ENCODE measurements around the gene COA6.
"Not testable (repeated sequence)": the region's sequence is repeated elsewhere in the genome, so short reads cannot be mapped to it uniquely, and the experiment has no call there.

COA6 gene, protein sequence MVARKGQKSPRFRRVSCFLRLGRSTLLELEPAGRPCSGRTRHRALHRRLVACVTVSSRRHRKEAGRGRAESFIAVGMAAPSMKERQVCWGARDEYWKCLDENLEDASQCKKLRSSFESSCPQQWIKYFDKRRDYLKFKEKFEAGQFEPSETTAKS

DNA sequence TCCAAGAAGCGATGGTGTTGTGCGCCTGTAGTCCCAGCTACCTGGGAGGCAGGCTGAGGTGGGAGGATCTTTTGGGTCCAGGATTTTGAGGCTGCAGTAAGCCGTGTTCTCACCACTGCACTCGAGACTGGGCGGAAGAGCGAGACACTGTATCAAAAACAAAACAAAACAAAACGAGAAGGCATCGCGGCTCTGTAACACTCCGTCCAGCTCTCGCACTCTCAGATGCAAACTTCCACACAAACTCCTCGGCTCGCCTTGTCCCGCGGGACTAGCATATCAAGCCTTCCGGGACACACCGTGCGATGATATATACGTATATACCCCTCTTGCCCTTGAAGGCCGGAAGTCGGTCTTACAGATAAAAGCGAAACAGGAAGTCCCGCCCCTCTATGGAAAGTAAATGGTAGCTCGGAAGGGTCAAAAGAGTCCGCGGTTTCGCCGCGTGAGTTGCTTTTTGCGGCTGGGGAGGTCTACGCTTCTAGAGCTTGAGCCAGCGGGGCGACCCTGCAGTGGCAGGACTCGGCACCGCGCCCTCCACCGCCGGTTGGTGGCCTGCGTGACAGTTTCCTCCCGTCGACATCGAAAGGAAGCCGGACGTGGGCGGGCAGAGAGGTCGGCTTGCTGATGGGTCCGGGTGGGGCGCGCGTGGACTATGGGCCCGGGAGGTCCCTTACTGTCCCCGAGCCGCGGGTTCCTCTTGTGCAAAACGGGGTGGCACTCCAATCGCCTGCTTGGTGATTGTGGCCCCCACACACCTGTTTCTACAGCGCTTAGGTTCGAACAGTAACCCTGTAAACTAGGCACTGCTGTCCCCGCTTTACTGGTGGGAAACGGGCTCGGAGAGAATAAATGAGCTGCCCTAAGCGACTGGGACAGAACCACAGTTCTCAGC is at the start of gene COA6:
COA6 (plus strand) TSS at position 393 of the 895 bp plus-strand sequence; CDS start at position 404, 11 bp downstream.
- DNase-seq = peak; percentile 95

DNA sequence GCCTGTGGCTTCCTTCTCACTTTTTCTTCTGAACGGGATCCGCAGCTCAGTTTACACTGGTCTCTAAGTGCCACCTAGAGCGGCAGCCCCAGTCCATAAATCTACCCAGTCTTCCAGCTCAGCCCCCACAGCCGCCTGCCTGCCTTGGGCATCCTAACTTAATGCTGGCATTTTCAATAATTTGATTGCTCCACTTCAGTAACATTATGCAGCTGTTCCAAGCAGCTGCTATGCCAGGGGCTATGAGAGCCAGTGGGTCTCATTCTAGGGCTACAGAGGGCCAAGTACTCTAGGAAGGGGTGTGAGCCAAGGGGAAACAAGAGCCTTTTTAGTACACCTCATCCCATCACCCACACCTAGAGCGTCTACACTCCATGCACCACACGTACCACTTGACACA is 48.4 kb upstream of the COA6 start:
- no peak for DNase-seq

DNA sequence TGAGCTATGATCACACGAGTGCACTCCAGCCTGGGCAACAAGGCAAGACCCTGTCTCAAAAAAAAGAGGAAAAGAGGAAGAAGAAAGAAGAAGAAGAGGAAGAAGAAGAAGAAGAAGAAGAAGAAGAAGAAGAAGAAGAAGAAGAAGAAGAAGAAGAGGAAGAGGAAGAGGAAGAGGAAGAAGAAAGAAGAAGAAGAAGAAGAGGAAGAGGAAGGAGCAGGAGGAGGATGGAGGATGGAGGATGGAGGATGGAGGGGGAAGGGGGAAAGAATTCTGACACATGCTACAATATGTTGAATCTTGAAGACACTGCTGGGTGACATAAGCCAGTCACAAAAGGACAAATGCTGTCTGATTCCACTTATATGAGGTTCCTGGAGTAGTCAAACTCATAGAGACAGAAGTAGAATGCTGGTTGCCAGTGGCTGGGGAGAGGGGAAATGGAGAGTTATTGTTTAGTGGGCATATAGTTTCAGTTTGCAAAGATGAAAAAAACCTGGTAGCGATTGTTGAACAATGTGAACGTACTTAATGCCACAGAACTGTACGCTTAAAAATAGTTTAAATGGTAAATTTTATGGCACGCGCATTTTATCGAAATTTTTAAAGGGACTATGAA is 47.3 kb upstream of the COA6 start:
- DNase-seq = no peak

DNA sequence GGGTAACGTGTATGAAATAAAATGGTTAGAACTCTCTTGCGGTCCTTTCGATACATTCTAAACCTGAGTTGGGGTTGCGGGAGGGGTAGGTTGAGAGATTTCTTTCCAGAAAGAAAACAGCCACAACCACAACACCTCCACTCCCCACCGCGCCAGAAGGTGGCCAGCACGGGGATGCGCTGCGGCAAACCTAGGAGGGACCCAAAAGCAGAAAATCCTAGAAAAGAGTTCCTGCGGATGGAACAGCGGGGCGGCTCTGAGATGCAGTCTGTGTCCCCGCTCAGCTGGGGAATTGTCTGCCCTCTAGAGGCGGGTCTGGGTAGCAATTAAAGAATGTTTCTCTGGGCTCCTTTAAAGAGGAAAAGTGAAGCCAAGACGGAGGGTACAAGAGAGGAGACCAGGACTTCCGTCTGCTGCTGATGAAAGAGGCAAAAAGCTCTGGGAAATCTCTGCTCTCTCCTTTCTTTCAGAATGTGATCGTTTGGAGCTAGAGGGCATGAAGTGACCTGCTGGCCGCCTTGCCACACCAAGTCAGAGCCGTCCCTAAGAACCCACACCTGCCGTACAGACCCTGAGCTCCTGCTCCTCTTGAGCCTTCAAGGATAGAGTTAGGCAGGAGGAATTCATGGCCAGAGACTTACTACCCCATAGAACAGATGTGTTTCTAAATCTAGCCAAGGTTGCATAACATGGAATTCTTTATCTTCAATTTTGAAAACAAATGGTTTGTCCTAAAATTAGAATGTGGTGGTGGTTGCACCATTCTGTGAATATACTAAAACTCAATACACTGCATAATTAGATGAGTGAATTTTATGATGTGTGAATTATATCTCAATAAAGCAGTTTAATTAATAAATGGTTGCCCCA is 46.5 kb upstream of the COA6 start:
- peak; percentile 29 for DNase-seq

DNA sequence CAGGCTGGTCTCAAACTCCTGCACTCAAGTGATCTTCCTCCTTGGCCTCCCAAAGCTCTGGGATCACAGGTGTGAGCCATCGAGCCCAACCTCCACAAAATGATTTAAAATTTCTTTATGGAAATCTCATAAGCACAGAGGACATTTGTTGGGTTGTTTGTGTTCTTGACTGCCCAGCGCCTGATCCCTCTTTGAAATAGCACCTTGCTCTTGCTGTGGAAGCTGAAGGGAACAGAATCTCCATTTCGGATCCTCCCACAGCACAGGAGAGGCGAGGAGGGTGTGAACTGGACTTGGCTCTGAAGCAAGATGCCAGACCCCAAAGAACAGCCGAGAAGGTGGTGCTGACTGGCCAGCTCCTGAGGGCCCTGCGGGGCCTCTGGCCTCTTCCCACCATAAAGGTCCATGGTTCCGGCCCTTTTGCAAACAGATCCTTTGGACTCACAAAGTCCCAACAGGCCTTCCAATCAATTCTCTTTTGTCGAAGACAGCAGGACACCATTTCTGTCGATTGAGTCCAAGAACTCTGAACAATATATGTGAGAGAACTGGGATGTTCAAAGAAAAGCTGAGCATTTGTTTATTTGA is 45.6 kb upstream of the COA6 start:
- DNase-seq = no peak

DNA sequence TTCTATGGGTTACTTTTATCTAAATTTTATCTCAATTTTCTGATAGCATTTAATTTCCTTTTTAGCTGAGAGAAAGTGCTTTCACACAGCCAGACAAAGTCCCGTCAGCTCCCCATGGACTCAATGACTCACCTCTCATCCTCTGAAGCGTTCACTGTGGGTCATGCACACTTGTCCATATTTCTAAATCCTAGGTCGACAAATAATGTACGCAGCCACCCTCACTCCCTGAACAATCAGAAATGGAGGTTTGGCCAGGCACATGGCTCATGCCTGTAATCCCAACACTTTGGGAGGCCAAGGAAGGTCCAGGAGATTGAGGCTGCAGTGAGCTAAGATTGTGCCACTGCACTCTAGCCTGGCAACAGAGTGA is 42.4 kb upstream of the COA6 start:
- DNase-seq = no peak

DNA sequence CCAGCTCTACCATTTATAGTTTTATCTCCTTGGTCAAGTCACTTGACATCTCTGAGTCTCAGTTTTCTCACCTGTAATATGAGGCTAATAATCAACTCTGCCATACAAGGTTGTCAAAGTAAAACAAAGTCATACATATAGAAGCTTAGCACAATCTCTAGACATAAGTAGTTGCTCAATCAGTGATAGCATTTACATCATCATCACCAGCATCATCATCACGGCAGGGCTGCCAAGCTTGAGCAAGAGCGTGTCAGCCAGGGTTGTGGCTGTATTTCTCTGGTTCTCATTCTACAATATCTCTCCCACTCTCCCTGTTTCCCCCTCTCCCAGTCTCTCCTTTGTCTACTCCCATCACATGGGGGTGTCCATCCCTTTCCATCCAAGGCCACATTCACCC is 41.7 kb upstream of the COA6 start:
- no peak for DNase-seq

DNA sequence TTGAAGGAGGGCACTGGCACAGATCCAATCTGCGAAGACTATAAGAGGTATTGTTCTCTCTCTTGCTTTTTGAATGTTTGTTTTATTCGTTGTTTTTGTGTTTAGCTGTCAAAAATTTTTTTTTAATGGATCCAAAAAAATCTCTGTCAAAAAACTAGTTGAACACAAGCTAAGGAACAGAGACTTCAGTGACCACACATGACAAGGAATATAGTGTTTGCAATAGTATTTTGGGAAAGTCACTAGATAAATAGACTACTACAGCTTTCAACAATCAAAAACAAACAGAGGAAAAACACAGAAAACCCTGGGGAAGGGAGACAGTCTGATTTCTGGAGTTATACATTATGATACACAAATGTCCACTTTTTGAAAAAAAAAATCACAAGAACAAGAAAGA is 36.9 kb upstream of the COA6 start:
- no peak for DNase-seq

DNA sequence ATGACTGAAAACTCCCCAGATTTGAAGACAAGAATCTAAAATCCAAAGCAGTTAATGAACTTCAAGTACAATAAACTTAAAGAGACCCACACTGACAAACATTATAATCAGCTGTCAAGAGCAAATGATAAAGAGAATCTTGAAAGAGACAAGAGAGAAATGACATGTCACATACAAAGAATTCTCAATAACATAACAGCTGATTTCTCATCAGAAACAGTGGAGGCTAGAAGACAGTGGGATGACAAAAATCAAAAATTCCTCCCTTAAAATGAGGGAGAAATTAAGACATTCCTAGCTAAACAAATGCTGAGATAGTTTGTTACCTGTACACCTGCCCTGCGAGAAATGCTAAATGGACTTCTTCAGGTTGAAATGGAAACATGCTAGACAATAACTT is 36.0 kb upstream of the COA6 start:
- DNase-seq = no peak

DNA sequence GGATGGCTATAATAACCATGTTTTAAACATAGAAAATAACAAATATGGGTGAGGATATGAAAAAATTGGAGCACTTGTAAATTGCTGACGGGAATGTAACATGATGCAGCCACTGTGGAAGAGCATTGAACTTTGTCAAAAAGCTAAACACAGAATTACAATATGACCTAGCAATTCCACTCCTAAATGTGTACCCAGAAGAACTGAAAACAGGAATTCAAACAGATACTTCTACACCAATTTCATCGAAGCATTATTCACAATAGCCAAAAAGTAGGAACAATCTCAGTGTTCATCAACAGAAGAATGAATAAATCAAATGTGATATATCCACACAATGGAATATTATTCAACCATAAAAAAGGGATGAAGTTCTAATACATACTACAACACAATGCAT is 32.7 kb upstream of the COA6 start:
- DNase-seq = no peak

DNA sequence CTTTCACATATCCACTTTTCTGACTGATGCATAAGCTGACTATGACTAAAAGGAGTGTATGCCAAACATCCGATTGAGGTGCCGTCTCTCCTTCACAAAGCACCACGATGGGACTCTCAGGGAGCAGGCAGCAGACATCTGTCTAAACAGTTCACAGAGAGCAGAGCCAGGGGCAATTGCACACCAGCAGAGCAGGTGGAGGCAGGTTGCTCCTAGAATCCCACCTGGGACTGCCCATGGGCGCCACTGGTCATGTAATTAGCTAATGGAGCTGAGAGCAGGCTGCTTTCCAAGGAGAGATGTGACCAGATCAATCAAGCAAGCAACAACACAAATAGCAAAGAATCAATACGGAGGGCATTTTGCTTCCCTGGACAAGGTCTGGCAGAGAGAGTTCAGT is 30.5 kb upstream of the COA6 start:
- DNase-seq = no peak

DNA sequence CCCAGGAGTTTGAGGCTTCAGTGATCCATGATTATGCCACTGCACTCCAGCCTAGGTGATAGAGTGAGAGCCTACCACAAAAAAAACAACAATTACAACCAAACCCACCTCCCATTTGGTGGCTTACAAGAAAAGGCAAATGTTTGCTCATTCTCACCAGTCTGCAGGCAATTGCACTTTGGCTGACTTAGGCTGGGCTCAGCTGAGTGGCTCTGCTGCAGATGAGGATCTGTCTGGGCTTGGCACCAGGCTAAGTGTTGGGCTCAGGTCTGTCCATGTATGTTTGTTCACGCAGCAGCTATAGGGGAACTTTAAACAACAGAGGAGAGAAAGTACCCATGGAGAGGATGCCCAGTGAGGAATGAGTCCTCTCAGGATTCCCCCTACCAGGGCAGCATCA is 28.0 kb upstream of the COA6 start:
- no peak for DNase-seq

DNA sequence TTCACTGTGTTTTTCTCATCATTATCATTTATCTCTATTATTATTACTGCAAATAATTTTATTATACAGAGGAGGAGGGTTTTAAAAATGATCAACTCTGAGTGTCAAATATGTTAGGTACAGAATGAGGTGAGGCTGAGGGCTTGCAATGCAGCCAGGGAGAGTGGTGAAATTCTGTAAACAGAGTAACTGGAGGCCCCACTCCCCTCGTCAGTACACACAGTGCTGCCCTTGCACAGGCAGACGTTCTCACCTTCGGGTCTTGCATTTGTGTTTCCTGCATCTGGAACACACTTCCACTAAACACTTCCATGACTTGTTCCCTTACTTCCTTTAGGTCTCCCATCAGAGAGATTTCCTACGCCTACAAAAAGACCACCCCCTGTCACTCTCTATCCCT is 24.3 kb upstream of the COA6 start:
- DNase-seq = no peak

DNA sequence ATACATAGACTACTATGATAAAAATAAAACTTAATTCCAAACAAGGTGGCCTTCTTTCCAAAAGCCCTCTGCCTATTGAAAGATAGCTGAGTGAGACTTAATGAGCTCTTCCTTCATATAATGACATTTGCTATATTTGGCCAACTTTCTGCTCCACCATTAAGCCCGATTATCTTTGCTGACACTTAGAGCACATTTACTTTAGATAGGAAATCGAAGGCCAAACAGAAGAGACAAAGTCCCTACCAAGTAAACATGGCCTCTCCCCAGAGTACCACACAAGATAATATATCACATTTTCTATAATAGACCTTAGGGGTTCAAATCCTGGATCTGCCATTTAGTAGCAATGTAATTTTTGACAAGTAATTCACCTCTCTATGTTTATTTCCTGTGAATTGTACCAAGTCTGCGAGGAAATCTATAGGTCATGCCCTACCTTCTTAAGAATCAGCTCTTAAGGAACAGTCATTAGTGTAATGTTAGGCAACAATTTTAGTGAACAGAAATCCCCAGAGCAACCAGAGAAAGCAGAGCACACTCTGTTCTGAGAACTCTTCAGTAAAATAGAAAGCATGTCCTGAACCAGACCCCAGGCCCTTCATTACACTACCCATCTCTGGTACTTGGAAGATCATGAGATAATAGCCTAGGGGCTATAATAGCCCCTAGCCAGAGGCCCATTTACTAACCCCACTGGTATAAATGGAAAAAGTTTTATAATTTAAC is 17.3 kb upstream of the COA6 start:
- no peak for DNase-seq

DNA sequence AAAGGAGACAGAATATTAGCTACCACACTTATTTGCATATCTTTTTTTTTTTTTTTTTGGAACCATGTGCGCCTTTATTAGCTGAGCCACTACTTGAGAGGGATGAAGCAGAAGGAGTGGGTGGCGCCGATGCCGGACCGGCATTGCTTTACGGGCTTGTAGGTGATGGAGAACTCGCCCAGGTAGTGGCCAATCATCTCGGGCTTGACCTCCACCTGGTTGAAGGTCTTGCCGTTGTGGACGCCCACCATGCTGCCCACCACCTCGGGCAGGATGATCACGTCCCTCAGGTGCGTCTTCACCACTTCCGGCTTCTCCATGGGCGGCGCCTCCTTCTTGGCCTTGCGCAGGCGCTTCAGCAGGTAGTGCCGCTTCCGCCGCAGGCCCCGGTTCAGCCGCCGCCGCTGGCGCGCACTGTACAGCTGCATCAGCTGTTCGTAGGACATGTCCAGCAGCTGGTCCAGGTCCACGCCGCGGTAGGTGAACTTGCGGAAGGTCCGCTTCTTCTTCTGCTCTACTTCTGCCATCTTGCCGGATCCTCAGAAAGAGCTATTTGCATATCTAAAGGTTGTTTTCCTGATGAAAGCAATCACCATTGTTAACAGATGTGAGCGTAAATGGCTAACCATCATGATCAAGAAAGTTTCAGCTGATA is 16.5 kb upstream of the COA6 start:
- DNase-seq = not testable (repeated sequence)

DNA sequence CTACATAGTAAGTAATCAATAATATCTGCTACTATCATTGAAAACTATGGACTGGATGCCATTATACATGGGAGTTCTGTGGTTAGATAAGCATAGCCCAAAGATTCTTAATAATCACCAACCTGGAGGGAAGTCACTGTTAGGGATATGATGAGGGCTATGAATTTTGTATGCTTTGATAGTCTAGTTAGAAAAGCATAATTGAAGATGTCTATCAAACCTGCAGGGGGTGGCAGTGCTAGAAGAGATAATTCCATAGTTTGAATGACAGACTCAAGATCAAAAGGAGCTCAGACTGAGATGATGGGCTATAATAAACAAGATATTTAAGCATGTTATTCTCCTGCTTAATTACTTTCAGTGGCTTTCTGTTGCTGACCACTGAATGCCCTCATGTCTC is 15.4 kb upstream of the COA6 start:
- DNase-seq = no peak

DNA sequence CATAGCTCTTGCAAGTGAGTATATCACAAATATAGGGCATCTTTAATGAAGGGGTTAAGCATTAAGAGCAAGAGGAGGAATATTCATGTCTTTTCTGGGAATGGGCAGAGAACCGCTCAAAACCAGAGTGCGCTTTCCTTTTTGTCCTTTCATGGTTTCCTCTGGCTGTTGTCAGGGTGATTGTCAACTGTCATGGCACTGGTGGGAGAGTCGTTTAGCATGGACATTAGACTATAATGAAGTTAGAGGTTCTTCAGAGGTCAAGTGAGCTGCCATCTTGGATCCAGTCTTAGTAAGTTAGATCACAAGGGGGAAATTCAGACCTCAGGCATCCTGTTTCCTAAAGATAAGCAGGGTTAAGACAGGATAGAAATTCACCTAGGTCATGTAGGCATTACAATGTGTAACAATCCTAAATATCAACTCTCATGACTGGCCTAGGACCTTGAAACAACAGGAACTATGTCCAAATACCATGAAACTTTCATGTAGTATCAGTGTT is 12.1 kb upstream of the COA6 start:
- no peak for DNase-seq

DNA sequence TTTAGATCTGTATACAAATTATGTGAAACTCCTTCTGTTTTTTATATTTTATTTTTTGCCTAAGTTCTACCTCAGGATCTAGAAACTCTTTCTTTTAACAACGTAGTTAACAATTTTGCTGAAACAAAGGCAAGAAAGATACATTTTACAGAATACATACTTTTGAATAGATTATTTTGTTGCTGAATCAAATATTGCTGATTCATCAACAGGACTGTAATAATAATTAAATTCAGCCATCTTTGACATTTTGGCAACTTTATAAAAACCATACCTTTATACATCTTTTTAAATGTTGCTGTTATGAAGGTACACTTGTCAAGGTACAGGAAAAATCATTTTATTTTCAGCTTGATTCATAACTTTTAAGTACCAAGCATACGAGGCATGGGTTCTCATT is 10.7 kb upstream of the COA6 start:
- no peak for DNase-seq

DNA sequence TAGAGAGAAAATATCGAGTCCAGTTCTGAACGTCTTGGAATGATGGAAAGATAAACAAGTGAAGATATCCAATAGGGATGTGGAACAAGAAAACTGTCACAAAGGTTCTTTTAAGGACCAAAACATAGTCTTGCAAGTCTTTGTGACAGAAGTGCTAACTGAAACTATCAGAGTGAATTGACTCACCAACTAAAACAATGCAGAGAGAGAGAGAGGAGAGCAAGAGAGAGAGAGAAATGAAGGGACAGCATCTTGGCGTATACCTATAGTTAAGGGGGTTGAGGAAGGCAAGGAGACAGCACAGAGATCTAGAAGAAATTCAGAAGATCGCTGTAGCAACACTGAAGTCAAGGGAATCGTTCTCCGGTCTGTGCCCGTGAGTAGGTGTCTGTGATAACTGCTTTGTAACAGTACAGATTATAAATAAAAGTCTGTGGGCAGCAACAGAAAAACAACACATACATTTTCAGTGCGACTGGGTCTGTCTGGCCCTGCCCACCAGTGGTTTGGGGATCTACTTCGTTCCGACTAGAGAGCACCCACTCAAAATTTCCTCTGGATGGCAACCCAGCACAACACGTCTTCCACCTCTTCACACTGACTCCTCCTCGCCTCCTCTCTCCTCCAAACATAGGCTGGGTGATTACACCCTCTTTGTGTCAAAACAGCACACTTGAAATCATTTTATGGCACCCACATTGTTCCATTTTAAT is 4.8 kb upstream of the COA6 start:
- no peak for DNase-seq

DNA sequence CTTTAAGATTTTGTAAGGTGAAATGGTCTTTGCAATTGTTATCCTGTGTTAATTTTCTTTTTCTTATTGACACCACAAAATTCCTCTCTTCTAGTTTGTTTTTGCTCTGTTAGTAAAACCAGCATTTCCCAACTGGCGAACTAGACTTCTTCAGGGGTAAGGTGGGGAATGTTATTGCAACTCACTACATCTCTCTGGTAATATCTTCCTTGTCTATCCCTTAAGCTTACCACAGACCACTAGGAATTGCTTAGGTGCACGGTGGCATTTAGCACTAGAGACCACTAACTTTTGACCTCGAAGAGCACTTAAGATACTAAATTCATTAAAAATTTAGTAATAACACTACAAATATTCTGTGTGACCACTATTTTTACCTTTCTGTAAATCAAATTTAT is 4.2 kb upstream of the COA6 start:
- DNase-seq = no peak

DNA sequence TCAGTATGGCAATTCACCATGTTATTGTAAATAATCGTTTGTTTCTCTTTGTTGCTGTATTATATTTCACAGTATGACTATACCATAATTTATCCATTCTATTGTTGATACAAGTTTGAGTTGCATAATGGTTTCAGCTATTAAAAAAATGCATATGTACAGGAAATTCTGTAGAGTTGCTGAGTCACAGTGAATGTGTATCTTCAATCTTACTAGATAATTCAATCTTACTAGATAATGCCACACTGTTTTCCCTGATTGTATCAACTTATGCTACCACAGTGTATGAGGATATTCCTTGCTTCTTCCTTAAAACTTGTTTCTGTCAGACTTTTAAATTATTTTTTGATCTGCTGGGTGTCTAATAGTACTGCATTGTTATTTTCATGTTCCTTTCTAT is 3.5 kb upstream of the COA6 start:
- no peak for DNase-seq

All from GDM1 (cell line).